T-helper 2 cell treated with Interferon-gamma antibody and Interleukin-4, amounts not matched to agents 5 μg/mL and 100 μg/mL, for 36 hours (primary cell): Measurements from ENCODE around the gene SLC26A6.

Source experiments
- DNase-seq: peaks from one replicate; pipeline ENCODE4 v3.0.0; 2021; ENCODE audit warnings: low spot score
- H3K27ac Mint-ChIP-seq: one replicate; pipeline ENCODE4 v1.8.0; 2021; ENCODE audit warnings: mild to moderate bottlenecking, mixed read lengths
- H3K27me3 Mint-ChIP-seq: one replicate; pipeline ENCODE4 v1.8.0; 2021; ENCODE audit warnings: low read depth, mixed read lengths
- H3K36me3 Mint-ChIP-seq: one replicate; pipeline ENCODE4 v1.8.0; 2021; ENCODE audit warnings: low read depth, mixed read lengths
- H3K4me1 Mint-ChIP-seq: one replicate; pipeline ENCODE4 v1.8.0; 2021; ENCODE audit warnings: low read depth, mixed read lengths
- H3K4me3 Mint-ChIP-seq: one replicate; pipeline ENCODE4 v1.8.0; 2022; ENCODE audit warnings: mild to moderate bottlenecking, moderate library complexity, mixed read lengths
- H3K9me3 Mint-ChIP-seq: one replicate; pipeline ENCODE4 v1.8.0; 2021; ENCODE audit warnings: mixed read lengths

The SLC26A6 gene

GRCh38 chr3:48631516-48632448 lies 3.5 kb downstream of the SLC26A6 start:
- H3K27me3 Mint-ChIP-seq: no peaks in the 10 kb centered on the region
- H3K9me3 Mint-ChIP-seq: no peaks in the 10 kb centered on the region
- H3K36me3 Mint-ChIP-seq: peaks cover 34% of the 10 kb centered on the region
- peaks cover 14% of the 10 kb centered on the region for H3K4me1 Mint-ChIP-seq
- DNase-seq: no peak
- H3K4me3 Mint-ChIP-seq: peak overlapping the region; percentile 46
- H3K27ac Mint-ChIP-seq: peak overlapping the region; percentile 45

GRCh38 chr3:48630833-48631232 lies 4.4 kb downstream of the SLC26A6 start:
- Mint-ChIP-seq H3K27me3 (no peaks in the 10 kb centered on the region), H3K4me1 (peaks cover 9% of the 10 kb centered on the region), H3K9me3 (no peaks in the 10 kb centered on the region), H3K4me3 (no peak overlapping the region), H3K27ac (no peak overlapping the region), H3K36me3 (peaks cover 37% of the 10 kb centered on the region)
- DNase-seq: no peak

- H3K4me1 Mint-ChIP-seq: peaks cover 8% of the 10 kb centered on the region
- H3K27me3 Mint-ChIP-seq: no peaks in the 10 kb centered on the region
- H3K27ac Mint-ChIP-seq: no peak overlapping the region
- DNase-seq: no peak
- H3K4me3 Mint-ChIP-seq: no peak overlapping the region
- H3K9me3 Mint-ChIP-seq: no peaks in the 10 kb centered on the region
- peaks cover 37% of the 10 kb centered on the region for H3K36me3 Mint-ChIP-seq
Measured at GRCh38 chr3:48630407-48630806, 4.9 kb downstream of the SLC26A6 start.

- no peak overlapping the region for H3K27ac Mint-ChIP-seq
Measured at GRCh38 chr3:48629894-48630293, 5.4 kb downstream of the SLC26A6 start.

GRCh38 chr3:48628277-48629017 lies 6.8 kb downstream of the SLC26A6 start:
- H3K27ac Mint-ChIP-seq: no peak overlapping the region
- H3K4me3 Mint-ChIP-seq: no peak overlapping the region
- peaks cover 37% of the 10 kb centered on the region for H3K36me3 Mint-ChIP-seq
- no peaks in the 10 kb centered on the region for H3K9me3 Mint-ChIP-seq
- H3K4me1 Mint-ChIP-seq: peaks cover 11% of the 10 kb centered on the region
- no peaks in the 10 kb centered on the region for H3K27me3 Mint-ChIP-seq
- DNase-seq: no peak

More at GRCh38 chr3:48629894-48630293, 5.4 kb downstream of the SLC26A6 start:
- Mint-ChIP-seq H3K27me3 (no peaks in the 10 kb centered on the region), H3K4me1 (peaks cover 9% of the 10 kb centered on the region), H3K36me3 (peaks cover 37% of the 10 kb centered on the region), H3K9me3 (no peaks in the 10 kb centered on the region), H3K4me3 (no peak overlapping the region)
- DNase-seq: no peak

GRCh38 chr3:48625600-48625999 lies 9.7 kb downstream of the SLC26A6 start:
- H3K27ac Mint-ChIP-seq: no peak overlapping the region
- peaks cover 11% of the 10 kb centered on the region for H3K4me1 Mint-ChIP-seq
- peaks cover 29% of the 10 kb centered on the region for H3K36me3 Mint-ChIP-seq
- no peaks in the 10 kb centered on the region for H3K27me3 Mint-ChIP-seq
- DNase-seq: no peak
- H3K4me3 Mint-ChIP-seq: no peak overlapping the region
- H3K9me3 Mint-ChIP-seq: no peaks in the 10 kb centered on the region

- H3K4me3 Mint-ChIP-seq: no peak overlapping the region
Measured at GRCh38 chr3:48624767-48625166, 10.5 kb downstream of the SLC26A6 start.

GRCh38 chr3:48623851-48624547 lies 11.3 kb downstream of the SLC26A6 start:
- Mint-ChIP-seq H3K9me3 (peaks cover 2% of the 10 kb centered on the region), H3K27ac (peak overlapping the region; percentile 73), H3K4me3 (no peak overlapping the region), H3K4me1 (peaks cover 11% of the 10 kb centered on the region), H3K36me3 (peaks cover 28% of the 10 kb centered on the region), H3K27me3 (no peaks in the 10 kb centered on the region)
- DNase-seq: no peak

More at GRCh38 chr3:48624767-48625166, 10.5 kb downstream of the SLC26A6 start:
- no peaks in the 10 kb centered on the region for H3K27me3 Mint-ChIP-seq
- no peaks in the 10 kb centered on the region for H3K9me3 Mint-ChIP-seq
- peak overlapping the region; percentile 28 for H3K27ac Mint-ChIP-seq
- H3K36me3 Mint-ChIP-seq: peaks cover 30% of the 10 kb centered on the region
- DNase-seq: no peak
- peaks cover 11% of the 10 kb centered on the region for H3K4me1 Mint-ChIP-seq

- H3K9me3 Mint-ChIP-seq: peaks cover 14% of the 10 kb centered on the region
- H3K27me3 Mint-ChIP-seq: no peaks in the 10 kb centered on the region
- peaks cover 33% of the 10 kb centered on the region for H3K36me3 Mint-ChIP-seq
- H3K4me1 Mint-ChIP-seq: peaks cover 11% of the 10 kb centered on the region
- no peak within 1 kb of the TSS for H3K4me3 Mint-ChIP-seq
- H3K27ac Mint-ChIP-seq: peak within 1 kb of the TSS; percentile 52
- no peak for DNase-seq
Measured at GRCh38 chr3:48621461-48621869, 13.8 kb downstream of the SLC26A6 start, which contains the start of gene TMEM89. TMEM89 (minus strand) TSS chr3:48621769; CDS start chr3:48621756, 13 bp downstream.

- H3K4me1 Mint-ChIP-seq: peaks cover 10% of the 10 kb centered on the region
- H3K9me3 Mint-ChIP-seq: peaks cover 18% of the 10 kb centered on the region
- H3K36me3 Mint-ChIP-seq: peaks cover 31% of the 10 kb centered on the region
- DNase-seq: no peak
- no peaks in the 10 kb centered on the region for H3K27me3 Mint-ChIP-seq
- no peak overlapping the region for H3K27ac Mint-ChIP-seq
- no peak overlapping the region for H3K4me3 Mint-ChIP-seq
Measured at GRCh38 chr3:48619541-48620524, 15.4 kb downstream of the SLC26A6 start.

GRCh38 chr3:48617559-48617958 lies 17.7 kb downstream of the SLC26A6 start:
- Mint-ChIP-seq H3K9me3 (peaks cover 18% of the 10 kb centered on the region), H3K27me3 (no peaks in the 10 kb centered on the region), H3K36me3 (peaks cover 35% of the 10 kb centered on the region), H3K4me3 (no peak overlapping the region), H3K27ac (no peak overlapping the region), H3K4me1 (peaks cover 9% of the 10 kb centered on the region)
- no peak for DNase-seq

GRCh38 chr3:48614044-48614443 lies 21.2 kb downstream of the SLC26A6 start:
- Mint-ChIP-seq H3K9me3 (peaks cover 16% of the 10 kb centered on the region), H3K27me3 (no peaks in the 10 kb centered on the region)

GRCh38 chr3:48612309-48612708 lies 23.0 kb downstream of the SLC26A6 start:
- H3K4me3 Mint-ChIP-seq: no peak overlapping the region
- H3K27ac Mint-ChIP-seq: peak overlapping the region; percentile 20
- DNase-seq: no peak
- peaks cover 30% of the 10 kb centered on the region for H3K4me1 Mint-ChIP-seq
- peaks cover 8% of the 10 kb centered on the region for H3K9me3 Mint-ChIP-seq
- peaks cover 19% of the 10 kb centered on the region for H3K36me3 Mint-ChIP-seq
- no peaks in the 10 kb centered on the region for H3K27me3 Mint-ChIP-seq

More at GRCh38 chr3:48614044-48614443, 21.2 kb downstream of the SLC26A6 start:
- Mint-ChIP-seq H3K36me3 (peaks cover 23% of the 10 kb centered on the region), H3K4me3 (peak overlapping the region; percentile 6), H3K27ac (peak overlapping the region; percentile 76), H3K4me1 (peaks cover 18% of the 10 kb centered on the region)
- DNase-seq: peak; percentile 38
